Measurements from ENCODE around the gene C1orf21.

Gene C1orf21

DNA sequence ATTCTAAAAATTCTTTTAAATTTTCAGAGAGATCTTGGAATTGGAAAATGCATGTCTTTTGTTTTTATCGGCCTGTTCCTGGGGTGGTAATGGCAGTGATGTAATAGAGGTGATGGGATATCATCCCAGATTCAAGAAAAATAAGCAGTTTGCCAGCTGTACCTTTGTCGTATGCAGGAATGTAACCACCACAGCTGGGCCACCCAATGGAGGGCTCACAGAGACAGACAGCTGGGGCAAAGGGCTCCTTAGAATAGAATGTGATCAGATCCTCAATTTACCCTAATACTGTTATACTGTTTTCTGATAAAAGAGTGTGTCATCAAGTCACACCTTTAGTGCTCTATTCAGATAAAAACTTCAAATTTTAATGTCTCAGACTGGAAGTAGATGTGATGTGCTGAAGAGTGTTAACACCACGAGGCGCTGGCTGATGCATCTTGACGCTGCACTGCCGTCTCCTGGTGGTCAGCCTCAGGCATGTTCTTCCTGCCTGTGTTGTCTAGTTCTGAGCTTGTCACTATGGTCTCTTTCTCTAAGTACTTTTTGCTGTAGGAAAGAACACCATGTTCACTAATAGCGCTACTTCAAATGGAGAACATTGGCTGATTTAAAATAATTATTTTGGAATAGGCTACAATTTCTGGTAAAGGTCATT, 78.8 kb downstream of the C1orf21 start:
- in situ Hi-C loops (cut with MboI; ENCODE audit: low sequenced_read_pairs, unreplicated experiment) = no loop called here
- no peak for DNase-seq (ENCODE audit: low spot score)
- TF ChIP-seq, protein P1, sequence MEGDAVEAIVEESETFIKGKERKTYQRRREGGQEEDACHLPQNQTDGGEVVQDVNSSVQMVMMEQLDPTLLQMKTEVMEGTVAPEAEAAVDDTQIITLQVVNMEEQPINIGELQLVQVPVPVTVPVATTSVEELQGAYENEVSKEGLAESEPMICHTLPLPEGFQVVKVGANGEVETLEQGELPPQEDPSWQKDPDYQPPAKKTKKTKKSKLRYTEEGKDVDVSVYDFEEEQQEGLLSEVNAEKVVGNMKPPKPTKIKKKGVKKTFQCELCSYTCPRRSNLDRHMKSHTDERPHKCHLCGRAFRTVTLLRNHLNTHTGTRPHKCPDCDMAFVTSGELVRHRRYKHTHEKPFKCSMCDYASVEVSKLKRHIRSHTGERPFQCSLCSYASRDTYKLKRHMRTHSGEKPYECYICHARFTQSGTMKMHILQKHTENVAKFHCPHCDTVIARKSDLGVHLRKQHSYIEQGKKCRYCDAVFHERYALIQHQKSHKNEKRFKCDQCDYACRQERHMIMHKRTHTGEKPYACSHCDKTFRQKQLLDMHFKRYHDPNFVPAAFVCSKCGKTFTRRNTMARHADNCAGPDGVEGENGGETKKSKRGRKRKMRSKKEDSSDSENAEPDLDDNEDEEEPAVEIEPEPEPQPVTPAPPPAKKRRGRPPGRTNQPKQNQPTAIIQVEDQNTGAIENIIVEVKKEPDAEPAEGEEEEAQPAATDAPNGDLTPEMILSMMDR (IDR thresholded peaks at IDR 0.05; ENCODE audit: borderline replicate concordance, control extremely low read depth, extremely low read depth, insufficient read depth, missing control alignments) = no peak

- in situ Hi-C loops (cut with MboI; ENCODE audit: low sequenced_read_pairs, unreplicated experiment) = no loop called here
- TF ChIP-seq, protein P1 (IDR thresholded peaks at IDR 0.05; ENCODE audit: borderline replicate concordance, control extremely low read depth, extremely low read depth, insufficient read depth, missing control alignments) = no peak
- no peak for DNase-seq (ENCODE audit: low spot score)
These were observed 80.5 kb downstream of the C1orf21 start for GRCh38 chr1:184467295-184467694.

DNA sequence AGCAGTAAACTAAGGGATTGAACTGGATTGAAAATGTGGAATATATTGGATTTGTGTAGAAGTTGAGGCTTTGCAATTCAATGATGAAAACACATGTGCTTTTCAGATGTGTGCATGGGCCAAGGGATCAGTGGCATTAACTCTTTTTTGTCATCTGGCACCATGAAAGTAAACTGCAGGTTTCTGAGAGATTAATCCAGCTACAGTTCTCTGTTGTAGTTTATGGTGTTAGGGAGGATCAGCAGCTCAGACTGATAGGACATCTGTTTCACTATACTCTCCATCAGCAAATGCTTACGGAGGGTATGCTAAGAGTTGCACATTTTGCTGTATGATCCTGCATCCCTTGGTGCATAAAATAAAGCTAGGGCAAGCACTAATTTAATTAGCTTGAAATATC, 82.6 kb downstream of the C1orf21 start:
- no peak for DNase-seq (ENCODE audit: low spot score)
- TF ChIP-seq, protein P1 (IDR thresholded peaks at IDR 0.05; ENCODE audit: borderline replicate concordance, control extremely low read depth, extremely low read depth, insufficient read depth, missing control alignments) = no peak
- in situ Hi-C loops (cut with MboI; ENCODE audit: low sequenced_read_pairs, unreplicated experiment) = no loop called here

GRCh38 chr1:184471686-184472085, 84.9 kb downstream of the C1orf21 start:
- no peak for DNase-seq (ENCODE audit: low spot score)
- in situ Hi-C loops (cut with MboI; ENCODE audit: low sequenced_read_pairs, unreplicated experiment) = no loop called here
- TF ChIP-seq, protein P1 (IDR thresholded peaks at IDR 0.05; ENCODE audit: borderline replicate concordance, control extremely low read depth, extremely low read depth, insufficient read depth, missing control alignments) = no peak

DNA sequence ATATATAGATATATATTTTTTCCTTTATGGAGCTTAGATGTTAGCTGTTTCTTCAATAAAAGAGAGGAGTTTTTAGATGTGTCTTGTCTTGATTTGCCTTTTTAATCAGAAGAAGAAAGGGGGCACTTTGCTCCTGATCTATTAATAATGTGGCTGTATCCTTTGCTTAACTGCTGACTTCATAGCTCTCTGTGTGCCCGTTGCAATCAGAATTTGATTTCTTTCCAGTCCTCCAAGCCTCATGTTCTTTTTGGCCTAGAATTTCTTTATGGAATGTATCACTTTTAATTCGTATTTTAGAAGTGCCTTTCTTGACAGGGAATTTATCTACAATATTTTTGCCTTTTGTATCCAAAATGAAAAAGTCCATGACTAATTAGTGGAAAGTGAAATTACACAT, 85.3 kb downstream of the C1orf21 start:
- in situ Hi-C loops (cut with MboI; ENCODE audit: low sequenced_read_pairs, unreplicated experiment) = no loop called here
- no peak for DNase-seq (ENCODE audit: low spot score)
- TF ChIP-seq, protein P1 (IDR thresholded peaks at IDR 0.05; ENCODE audit: borderline replicate concordance, control extremely low read depth, extremely low read depth, insufficient read depth, missing control alignments) = no peak

DNA sequence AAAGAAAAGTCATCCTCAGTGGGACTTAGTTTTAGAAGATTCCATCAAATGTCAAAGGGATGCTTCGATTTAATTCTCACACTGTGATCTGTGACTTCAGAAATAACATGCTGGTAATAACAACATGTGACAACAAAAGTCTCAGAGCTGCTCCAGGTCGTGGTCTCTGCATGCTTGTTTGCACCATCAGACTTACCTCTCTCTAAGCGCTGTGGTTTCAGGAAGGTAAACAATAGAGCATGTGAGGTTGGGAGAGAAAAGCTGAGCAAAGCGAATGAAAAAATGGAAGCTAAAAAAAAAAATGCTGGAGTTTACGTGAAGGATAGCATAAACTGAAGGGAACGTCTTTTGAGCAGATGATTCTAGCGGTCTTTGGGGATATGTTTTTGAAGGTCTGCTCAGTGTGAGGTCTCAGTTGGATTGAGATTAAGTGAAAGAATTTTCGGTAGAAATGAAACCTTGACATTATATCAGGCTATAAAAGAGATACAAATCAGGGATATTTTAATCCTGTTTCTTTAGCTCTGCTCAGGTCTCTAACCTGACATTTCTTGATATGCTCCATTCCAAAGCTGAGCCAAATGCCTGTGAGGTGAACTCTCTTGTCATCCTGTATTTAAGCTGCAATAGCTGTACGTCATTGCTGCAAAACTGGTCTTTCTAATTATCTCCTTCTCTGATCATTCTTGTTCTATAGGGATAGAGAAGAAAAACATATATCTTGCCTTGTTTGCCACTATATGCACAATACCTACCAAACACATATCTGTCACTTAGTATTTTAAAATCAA, 86.5 kb downstream of the C1orf21 start:
- DNase-seq (ENCODE audit: low spot score) = no peak
- TF ChIP-seq, protein P1 (IDR thresholded peaks at IDR 0.05; ENCODE audit: borderline replicate concordance, control extremely low read depth, extremely low read depth, insufficient read depth, missing control alignments) = no peak
- in situ Hi-C loops (cut with MboI; ENCODE audit: low sequenced_read_pairs, unreplicated experiment) = no loop called here
